Mononuclear cell (primary cell): ENCODE measurements around the gene BCAT1. TPM values are rescaled to one million over a fixed set of nuclear protein-coding genes. Genes with fewer than 3 reads are reported as not detected.

ENCODE experiments used
- H3K27me3 ChIP-seq: 2 replicates; pipeline ENCODE4 v1.6.0; 2011; ENCODE audit warnings: low read length, control low read depth; ENCODE audit not compliant: insufficient read depth
- H3K4me1 ChIP-seq: 2 replicates; pipeline ENCODE4 v1.5.1; 2011; ENCODE audit warnings: mild to moderate bottlenecking, low read length, control low read depth; ENCODE audit not compliant: insufficient read depth
- H3K4me3 ChIP-seq: 2 replicates; pipeline ENCODE4 v1.5.1; 2011; ENCODE audit warnings: mild to moderate bottlenecking, low read length, moderate library complexity
- H3K9me3 ChIP-seq: 2 replicates; pipeline ENCODE4 v1.5.1; 2011; ENCODE audit warnings: low read depth, mild to moderate bottlenecking, control low read depth, low read length
- total RNA-seq: library from RNA; depleted of rRNA; stranded (reverse); fragments of >200 nt; gene quantifications from one replicate; pipeline ENCODE4 v1.2.3, GENCODE V29; 2012

Gene BCAT1, protein sequence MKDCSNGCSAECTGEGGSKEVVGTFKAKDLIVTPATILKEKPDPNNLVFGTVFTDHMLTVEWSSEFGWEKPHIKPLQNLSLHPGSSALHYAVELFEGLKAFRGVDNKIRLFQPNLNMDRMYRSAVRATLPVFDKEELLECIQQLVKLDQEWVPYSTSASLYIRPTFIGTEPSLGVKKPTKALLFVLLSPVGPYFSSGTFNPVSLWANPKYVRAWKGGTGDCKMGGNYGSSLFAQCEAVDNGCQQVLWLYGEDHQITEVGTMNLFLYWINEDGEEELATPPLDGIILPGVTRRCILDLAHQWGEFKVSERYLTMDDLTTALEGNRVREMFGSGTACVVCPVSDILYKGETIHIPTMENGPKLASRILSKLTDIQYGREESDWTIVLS
- 6.5 TPM for total RNA-seq

DNA sequence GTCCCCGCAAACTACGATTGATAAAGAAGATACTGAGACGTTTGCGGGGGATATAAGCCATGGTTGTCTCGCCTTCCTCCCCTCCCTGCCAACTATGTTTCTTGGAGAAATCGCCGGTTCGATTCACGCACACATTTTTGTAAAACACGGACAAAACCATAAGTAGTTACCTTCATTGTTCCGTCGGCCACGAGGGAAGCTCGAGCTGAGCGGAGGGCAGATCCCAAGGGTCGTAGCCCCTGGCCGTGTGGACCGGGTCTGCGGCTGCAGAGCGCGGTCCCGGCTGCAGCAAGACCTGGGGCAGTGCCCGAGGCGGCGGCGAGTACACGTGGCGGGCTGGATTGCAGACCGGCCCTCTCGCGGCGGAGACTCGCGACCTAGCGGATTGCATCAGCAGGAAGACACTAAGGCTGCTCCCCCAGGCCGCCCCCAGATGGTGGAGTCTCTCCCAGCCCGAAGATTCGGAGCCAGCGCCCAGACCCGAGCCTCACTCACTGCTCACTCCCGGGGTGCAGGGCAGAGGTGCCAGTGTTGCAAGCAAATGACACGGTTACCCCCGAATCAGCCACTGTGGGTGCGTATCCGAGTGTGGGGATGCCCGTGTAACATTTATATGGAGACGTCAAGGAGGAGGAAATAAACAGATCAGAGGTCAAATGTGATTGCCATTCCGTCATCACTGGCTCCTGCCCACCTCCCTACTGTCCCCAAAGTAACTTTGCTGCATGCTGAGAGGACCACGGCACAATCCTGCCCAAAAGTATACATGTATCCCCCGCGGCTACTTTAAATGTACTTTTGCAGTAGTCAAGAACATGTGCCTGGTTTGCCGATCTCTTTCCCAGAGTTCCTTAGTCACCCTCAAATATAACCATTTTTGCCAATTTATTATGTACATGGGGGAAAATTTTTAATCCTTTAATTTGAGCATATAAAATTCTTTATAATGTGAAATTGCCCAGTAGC, at the start of gene BCAT1:
BCAT1 (minus strand) TSS at position 345 of the 966 bp plus-strand sequence; CDS start at position 176, 169 bp downstream.
- Histone ChIP-seq H3K27me3 (peaks cover 13% of the 10 kb centered on the region), H3K9me3 (no peaks in the 10 kb centered on the region), H3K4me3 (peak within 1 kb of the TSS; percentile 51), H3K4me1 (peaks cover 42% of the 10 kb centered on the region)

DNA sequence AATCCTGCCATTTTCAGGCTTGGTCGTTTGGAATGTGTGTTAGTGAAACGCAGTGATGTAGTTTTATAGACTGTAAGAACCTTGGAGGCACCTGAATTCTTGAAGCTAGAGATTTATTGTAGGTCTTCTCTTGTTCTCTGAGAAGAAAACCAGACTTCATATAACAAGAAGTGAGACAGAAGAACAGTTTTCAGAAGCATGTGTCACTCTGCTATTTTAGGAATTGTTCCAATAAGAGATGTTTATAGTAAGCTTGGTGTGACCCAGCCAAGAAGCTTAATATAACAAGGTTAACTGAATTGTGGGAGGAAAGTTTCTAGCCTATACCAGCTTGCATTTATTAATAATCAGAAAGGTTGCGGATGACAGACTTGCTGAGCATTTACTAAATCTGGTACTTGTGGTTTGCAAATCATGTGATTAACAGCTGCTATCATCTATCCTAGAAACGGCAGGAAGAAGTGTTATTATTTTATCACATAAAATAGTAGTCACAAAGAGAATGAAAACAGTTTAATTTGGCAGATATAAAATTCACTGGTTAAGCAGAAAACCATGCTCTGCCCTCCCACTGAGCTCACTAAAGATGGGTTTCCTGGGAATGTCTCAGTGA, 49.2 kb upstream of the BCAT1 start:
- Histone ChIP-seq H3K4me3 (no peak overlapping the region), H3K4me1 (peaks cover 15% of the 10 kb centered on the region), H3K27me3 (no peaks in the 10 kb centered on the region), H3K9me3 (no peaks in the 10 kb centered on the region)

DNA sequence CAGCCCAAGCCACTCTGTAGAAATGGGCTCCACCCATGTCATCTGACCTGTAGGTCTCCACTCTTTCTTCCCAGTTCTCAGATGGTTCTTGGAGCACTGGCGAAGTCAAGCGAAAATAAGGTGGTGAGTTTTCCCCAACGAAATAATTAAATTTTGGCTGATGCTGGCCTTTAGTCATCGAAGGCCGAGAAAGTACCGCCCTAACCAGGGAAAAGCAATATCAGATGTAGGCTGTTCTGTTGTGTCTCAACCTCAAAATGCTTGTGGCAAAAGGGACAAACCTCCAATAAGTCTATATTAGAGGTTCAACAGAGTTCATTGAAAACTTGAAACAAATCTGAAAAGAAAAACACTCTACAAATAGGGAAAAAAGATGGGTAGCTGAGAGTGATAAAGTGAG, 48.6 kb upstream of the BCAT1 start:
- no peaks in the 10 kb centered on the region for H3K9me3 ChIP-seq
- no peak overlapping the region for H3K4me3 ChIP-seq
- H3K4me1 ChIP-seq: peaks cover 15% of the 10 kb centered on the region
- no peaks in the 10 kb centered on the region for H3K27me3 ChIP-seq

DNA sequence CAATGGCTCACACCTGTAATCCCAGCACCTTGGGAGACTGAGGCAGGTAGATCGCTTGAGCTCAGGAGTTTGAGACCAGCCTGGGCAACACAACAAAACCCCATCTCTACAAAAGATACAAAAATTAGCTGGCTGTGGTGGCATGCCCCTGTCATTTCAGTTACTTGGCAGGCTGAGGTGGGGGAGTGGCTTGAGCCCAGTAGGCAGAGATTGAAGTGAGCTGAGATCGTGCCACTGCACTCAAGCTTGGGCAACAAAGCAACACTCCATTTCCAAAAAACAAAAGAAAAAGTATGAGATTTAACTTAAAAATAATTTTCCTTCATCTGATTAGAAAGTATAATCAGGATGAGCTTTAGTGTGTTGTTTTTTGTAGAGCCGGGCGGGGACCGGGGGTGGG, 47.9 kb upstream of the BCAT1 start:
- Histone ChIP-seq H3K27me3 (no peaks in the 10 kb centered on the region), H3K4me1 (peaks cover 15% of the 10 kb centered on the region), H3K4me3 (no peak overlapping the region), H3K9me3 (no peaks in the 10 kb centered on the region)

DNA sequence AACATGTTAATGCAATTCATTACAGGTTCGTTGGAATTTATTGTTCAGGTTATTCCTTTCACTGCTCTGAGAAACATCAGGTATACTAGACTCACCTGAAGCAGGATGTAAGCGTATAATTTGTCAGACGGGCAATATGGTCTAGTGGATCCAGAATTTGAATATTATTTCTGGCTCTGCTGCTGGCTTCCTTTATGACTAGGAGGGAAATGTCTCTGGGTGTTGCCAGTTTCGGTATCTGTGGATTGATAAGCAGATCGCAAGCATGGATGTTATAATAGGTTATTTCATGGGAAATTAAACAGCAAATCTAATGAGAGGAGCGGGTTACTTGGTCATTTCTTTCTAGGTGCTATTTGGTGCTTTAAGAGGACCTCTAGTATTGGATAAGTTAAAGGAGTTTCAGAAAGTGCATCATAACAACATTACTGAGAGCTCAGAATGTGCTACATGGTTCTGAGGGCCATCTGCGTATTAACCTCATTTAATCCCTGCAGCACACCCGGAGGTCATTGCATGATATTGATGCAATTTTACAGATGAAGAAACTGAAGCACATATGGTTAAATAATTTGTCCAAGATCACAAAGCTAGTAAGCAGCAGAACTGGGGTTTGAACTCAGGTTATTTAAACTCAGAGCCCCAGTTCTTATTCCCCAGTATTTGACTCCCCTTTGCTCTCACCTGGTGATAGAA, 47.3 kb upstream of the BCAT1 start:
- Histone ChIP-seq H3K9me3 (no peaks in the 10 kb centered on the region), H3K4me3 (no peak overlapping the region), H3K27me3 (no peaks in the 10 kb centered on the region), H3K4me1 (peaks cover 15% of the 10 kb centered on the region)

DNA sequence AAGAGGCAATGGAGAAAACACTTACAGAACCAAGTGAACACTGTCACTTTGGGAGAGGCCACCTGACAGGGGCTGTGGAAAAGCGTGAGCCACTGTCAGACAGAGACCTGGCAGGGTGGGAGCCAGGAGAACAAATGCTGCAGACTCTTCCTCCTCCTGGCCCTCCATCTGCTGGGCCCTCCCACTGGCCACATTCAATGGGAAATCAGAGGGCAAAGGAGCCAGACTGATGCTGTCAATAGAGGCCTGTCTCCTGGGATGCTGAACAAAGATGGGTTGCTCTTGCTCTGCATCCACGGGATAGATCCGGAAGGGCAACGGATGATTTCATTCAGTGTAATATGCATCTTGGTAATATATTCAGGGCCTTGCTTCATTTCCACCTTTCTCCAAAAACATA, 44.9 kb upstream of the BCAT1 start:
- no peaks in the 10 kb centered on the region for H3K9me3 ChIP-seq
- H3K4me3 ChIP-seq: no peak overlapping the region
- H3K4me1 ChIP-seq: peaks cover 15% of the 10 kb centered on the region
- no peaks in the 10 kb centered on the region for H3K27me3 ChIP-seq

DNA sequence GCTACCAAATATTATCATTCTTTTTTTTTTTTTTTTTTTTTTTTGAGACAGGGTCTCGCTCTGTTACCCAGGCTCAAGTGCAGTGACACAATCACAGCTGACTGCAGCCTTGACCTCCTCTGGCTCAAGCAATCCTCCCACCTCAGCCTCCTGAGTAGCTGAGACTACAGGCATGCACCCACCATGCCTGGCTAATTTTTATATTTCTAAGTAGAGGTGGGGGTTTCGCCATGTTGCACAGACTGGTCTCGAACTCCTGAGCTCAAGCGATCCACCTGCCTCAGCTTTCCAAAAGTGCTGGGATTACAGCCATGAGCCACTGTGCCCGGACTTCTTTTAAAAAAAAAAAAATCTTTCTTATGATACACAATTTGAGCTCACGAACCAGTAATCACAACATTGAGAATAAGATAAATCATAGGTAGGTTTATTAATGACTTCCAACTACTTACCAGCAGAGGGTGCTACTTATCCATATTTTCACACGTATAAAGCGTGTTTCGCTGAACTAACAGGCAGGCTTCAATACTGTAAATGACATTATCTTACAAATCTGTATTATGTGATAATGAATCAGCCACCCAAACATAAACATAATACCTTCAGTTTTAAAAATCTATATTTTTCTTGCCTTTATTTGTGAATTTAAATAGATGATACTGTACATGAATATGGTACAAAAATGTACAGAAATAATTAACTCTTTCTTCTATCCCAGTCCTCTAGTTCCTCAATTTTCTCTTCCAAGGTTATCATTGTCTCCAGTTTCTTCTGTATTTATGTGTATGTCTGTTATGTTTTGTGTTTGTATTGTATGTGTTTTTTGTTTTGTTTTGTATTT, 42.5 kb upstream of the BCAT1 start:
- H3K4me1 ChIP-seq: peaks cover 6% of the 10 kb centered on the region
- no peaks in the 10 kb centered on the region for H3K9me3 ChIP-seq
- H3K4me3 ChIP-seq: no peak overlapping the region
- no peaks in the 10 kb centered on the region for H3K27me3 ChIP-seq

DNA sequence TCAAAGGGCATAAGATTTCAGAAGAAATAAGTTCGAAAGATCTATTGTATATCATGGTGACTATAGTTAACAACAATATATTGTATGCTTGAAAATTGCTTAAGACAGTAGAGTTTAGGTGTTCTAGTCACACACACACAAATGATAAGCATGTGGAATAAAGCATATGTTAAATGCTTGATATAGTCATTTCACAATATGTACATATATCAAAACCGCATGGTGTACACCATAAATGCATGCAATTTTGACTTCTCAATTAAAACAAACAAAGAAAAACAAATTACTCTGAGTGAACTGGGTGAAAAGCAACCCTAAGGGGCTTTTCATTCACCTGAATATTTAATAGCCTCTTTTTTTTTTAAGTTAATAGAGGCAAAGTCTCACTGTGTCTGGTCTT, 40.3 kb upstream of the BCAT1 start:
- Histone ChIP-seq H3K4me3 (no peak overlapping the region), H3K27me3 (no peaks in the 10 kb centered on the region), H3K9me3 (no peaks in the 10 kb centered on the region), H3K4me1 (no peaks in the 10 kb centered on the region)

DNA sequence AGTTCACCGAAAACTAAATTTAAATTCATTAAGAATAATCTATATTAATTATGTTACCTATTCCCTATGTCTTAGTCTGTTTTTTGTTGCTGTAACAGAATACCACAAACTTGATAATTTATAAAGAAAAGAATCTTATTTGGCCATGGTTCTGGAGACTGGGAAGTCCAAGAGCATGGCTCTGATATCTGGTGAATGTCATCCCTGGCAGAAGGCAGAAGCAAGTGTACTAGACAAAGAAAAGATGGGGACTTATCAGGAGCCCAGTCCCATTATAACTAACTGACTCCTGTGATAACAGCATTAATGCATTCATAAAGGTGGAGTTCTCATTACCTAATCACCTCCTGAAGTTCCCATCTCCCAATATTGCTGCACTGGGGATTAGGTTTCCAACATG, 33.3 kb upstream of the BCAT1 start:
- H3K9me3 ChIP-seq: no peaks in the 10 kb centered on the region
- H3K4me3 ChIP-seq: no peak overlapping the region
- no peaks in the 10 kb centered on the region for H3K27me3 ChIP-seq
- H3K4me1 ChIP-seq: peaks cover 22% of the 10 kb centered on the region

DNA sequence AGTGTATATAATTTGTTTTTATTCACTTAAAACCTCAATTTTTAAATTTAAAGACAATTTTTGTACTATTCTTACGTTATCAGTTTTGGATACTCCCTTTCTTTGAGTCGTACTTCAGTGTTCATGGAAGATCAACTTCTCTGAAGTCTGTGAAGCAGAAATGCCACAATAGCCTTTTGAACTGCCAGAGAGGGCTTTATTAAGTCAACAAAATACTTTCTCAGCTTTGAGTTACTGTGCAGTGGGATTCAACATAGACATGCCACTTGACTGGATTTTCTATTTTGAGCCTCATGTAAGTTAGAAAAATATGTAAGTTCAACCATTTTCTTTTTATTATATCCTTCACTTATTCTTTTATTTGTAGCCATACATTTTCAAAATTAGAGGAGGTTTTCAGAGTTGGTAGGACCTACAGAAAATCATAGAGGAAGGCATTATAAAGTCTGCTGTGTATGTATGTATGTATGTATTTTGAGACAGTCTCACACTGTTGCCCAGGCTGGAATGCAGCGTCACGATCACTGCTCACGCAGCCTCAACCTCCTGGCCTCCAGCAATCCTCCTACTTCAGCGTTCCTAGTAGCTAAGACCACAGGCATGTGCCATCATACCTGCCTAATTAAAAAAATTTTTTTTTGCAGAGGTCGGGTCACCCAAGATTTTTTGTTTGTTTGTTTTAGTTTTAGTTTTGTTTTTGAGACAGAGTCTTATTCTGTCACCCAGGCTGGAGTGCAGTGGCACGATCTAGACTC, 31.3 kb upstream of the BCAT1 start:
- no peaks in the 10 kb centered on the region for H3K27me3 ChIP-seq
- H3K4me1 ChIP-seq: peaks cover 41% of the 10 kb centered on the region
- H3K4me3 ChIP-seq: no peak overlapping the region
- H3K9me3 ChIP-seq: no peaks in the 10 kb centered on the region

DNA sequence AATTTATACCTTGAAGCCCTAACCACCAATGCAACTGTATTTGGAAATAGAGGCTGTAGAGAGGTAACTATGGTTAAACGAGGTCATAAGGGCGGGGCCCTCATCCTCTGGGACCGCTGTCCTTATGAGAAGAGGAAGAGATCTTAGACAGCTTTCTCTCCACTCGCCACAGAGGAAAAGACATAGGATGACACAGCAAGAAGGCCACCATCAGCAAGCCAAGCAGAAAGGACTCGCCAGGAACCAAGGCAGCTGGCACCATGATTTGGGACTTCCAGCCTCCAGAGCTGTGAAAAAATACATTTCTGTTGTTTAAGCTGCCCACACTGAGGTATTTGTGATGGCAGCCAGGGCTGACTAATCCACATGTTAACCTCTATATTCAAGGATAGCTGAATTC, 30.4 kb upstream of the BCAT1 start:
- H3K27me3 ChIP-seq: no peaks in the 10 kb centered on the region
- H3K4me3 ChIP-seq: no peak overlapping the region
- peaks cover 41% of the 10 kb centered on the region for H3K4me1 ChIP-seq
- no peaks in the 10 kb centered on the region for H3K9me3 ChIP-seq

DNA sequence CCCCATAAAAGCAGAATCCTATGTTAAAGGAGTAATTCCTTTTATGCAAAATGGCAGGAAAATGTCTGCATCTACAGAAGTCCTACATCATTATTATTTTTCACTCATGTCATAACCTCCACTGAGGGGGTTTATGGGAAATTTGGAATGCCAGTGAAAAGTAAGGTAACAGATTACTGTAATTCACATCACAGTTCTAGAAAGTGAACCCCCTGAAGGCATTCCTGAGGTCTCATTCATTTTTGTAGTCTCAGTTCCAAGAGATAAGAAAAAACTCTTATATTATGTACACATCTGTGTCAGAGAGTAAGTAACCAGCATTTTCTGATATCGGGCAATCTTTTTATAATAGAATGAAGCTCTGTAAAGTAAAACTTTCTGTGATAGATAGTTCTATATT, 28.8 kb upstream of the BCAT1 start:
- Histone ChIP-seq H3K4me3 (no peak overlapping the region), H3K4me1 (peaks cover 41% of the 10 kb centered on the region), H3K27me3 (no peaks in the 10 kb centered on the region)

DNA sequence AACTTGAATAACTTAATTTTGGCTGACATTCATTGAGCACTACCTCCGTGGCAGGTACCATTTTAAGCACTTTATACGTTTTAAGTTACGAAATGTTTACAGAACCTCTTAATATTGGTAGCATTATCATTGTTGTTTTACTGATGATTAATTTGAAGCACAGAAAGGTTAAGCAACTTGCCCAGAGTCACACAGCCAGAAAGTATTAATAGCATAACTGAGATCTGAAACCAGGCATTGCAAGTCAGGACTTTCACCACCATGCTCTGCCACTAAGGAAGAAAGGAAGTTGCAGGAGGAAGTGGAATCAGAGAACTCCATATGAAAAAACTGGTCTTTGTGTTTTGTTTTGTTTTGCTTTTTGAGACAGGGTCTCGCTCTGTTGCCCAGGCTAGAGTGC, 28.2 kb upstream of the BCAT1 start:
- Histone ChIP-seq H3K4me3 (no peak overlapping the region), H3K9me3 (no peaks in the 10 kb centered on the region), H3K27me3 (no peaks in the 10 kb centered on the region), H3K4me1 (peaks cover 41% of the 10 kb centered on the region)

More for the DNA sequence above, 28.8 kb upstream of the BCAT1 start:
- no peaks in the 10 kb centered on the region for H3K9me3 ChIP-seq
